K562 (cell line): ENCODE results near the gene ABT1. TPM values are rescaled to one million over a fixed set of nuclear protein-coding genes. Genes with fewer than 3 reads are reported as not detected.

Source experiments
- CCAR2 ChIP-seq: fragments of 200-400 bp; formaldehyde crosslinking; IDR thresholded peaks from 2 replicates; pipeline ENCODE4 v1.6.1; 2017; ENCODE audit warnings: mild to moderate bottlenecking, low read depth, low read length
- polyA plus RNA-seq, 8 experiments: library from polyadenylated mRNA; depleted of rRNA in 4 of 8; stranded (reverse) in 5 of 8; unstranded in 3 of 8; fragments of >200 nt; fragmentation: Nextera tagmentation in 2 of 8; fragmentation: Illumina TruSeq in 1 of 8; extraction: Ambion mirVana in 2 of 8; extraction: Trizol in 1 of 8; gene quantifications; 2 replicates each; pipeline versions ENCODE4 v1.2.1 to v1.2.3, GENCODE V29; 2011 to 2014; ENCODE audit warnings: inconsistent platforms in 1 of 8, missing spikeins in 1 of 8
- total RNA-seq, 7 experiments: library from RNA; depleted of rRNA in 6 of 7; stranded (reverse); fragments of >200 nt in 6 of 7; fragmentation: Illumina TruSeq in 2 of 7; extraction: Trizol in 2 of 7; gene quantifications; 2 replicates each; pipeline versions ENCODE4 v1.2.1 to v1.2.3, GENCODE V29; 2011 to 2021; ENCODE audit warnings: low replicate concordance in 1 of 7
- TF ChIP-seq, protein P1 (sequence below), 2 experiments: fragments of 450-650 bp in 1 of 2; sonication (generic) in 1 of 2; formaldehyde crosslinking in 1 of 2; IDR thresholded peaks; 2 replicates each; pipeline versions ENCODE4 v1.7.1 to v1.9.0; 2016 to 2022; ENCODE audit warnings: inconsistent platforms in 1 of 2, mild to moderate bottlenecking in 1 of 2, missing genetic modification reagents in 1 of 2

ABT1 gene
- total and polyA plus RNA-seq, 9 of the 15 experiments (the other 6 are each of a cell fraction or from before 2014, with no cell fraction given): 8.8 to 52.7 (median 40.7) TPM

- TF ChIP-seq CCAR2: no peak
- TF ChIP-seq, protein P1, sequence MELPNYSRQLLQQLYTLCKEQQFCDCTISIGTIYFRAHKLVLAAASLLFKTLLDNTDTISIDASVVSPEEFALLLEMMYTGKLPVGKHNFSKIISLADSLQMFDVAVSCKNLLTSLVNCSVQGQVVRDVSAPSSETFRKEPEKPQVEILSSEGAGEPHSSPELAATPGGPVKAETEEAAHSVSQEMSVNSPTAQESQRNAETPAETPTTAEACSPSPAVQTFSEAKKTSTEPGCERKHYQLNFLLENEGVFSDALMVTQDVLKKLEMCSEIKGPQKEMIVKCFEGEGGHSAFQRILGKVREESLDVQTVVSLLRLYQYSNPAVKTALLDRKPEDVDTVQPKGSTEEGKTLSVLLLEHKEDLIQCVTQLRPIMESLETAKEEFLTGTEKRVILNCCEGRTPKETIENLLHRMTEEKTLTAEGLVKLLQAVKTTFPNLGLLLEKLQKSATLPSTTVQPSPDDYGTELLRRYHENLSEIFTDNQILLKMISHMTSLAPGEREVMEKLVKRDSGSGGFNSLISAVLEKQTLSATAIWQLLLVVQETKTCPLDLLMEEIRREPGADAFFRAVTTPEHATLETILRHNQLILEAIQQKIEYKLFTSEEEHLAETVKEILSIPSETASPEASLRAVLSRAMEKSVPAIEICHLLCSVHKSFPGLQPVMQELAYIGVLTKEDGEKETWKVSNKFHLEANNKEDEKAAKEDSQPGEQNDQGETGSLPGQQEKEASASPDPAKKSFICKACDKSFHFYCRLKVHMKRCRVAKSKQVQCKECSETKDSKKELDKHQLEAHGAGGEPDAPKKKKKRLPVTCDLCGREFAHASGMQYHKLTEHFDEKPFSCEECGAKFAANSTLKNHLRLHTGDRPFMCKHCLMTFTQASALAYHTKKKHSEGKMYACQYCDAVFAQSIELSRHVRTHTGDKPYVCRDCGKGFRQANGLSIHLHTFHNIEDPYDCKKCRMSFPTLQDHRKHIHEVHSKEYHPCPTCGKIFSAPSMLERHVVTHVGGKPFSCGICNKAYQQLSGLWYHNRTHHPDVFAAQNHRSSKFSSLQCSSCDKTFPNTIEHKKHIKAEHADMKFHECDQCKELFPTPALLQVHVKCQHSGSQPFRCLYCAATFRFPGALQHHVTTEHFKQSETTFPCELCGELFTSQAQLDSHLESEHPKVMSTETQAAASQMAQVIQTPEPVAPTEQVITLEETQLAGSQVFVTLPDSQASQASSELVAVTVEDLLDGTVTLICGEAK (IDR thresholded peaks at IDR 0.05): 0 out of 2 replicates have a peak, but pooled peaks have one; percentile 11
- TF ChIP-seq, protein P1 (CRISPR knock-in tag; IDR thresholded peaks at IDR 0.05): no peak
These were observed 984 bp upstream of the ABT1 start (continued) for GRCh38 chr6:26595669-26596269.
